IPS DF 6.9 (cell line): ENCODE data around the gene TCTN2.

Source experiments
- DNase-seq: peaks from one replicate; pipeline ENCODE4 v3.0.0-alpha.2; 2013; ENCODE audit warnings: low read depth, low spot score
- H3K27ac ChIP-seq: one replicate; pipeline ENCODE4 v1.5.1; 2013; ENCODE audit warnings: low read length, control low read depth
- H3K27me3 ChIP-seq: 2 replicates; pipeline ENCODE4 v1.6.1; 2013; ENCODE audit warnings: mild to moderate bottlenecking, low read length; ENCODE audit not compliant: control insufficient read depth, insufficient read depth
- H3K36me3 ChIP-seq: 2 replicates; pipeline ENCODE4 v1.6.1; 2013; ENCODE audit warnings: low read length; ENCODE audit not compliant: control insufficient read depth, insufficient read depth
- H3K4me1 ChIP-seq: 2 replicates; pipeline ENCODE4 v1.6.1; 2013; ENCODE audit warnings: low read length; ENCODE audit not compliant: control insufficient read depth, insufficient read depth
- H3K4me3 ChIP-seq: 2 replicates; pipeline ENCODE4 v1.5.1; 2013; ENCODE audit warnings: mild to moderate bottlenecking, low read length
- H3K9me3 ChIP-seq: 2 replicates; pipeline ENCODE4 v1.6.1; 2013; ENCODE audit warnings: low read length, inconsistent platforms; ENCODE audit not compliant: control insufficient read depth, insufficient read depth
- WGBS: extraction: QIAGEN DNeasy Blood & Tissue Kit; methylation state at CpG from one replicate; pipeline ENCODE4 v1.1.7; 2013; ENCODE audit warnings: mixed read lengths, missing lambda C conversion rate; ENCODE audit not compliant: insufficient read length, insufficient coverage; 5-methylcytosine and 5-hydroxymethylcytosine counted together

The TCTN2 gene

DNA sequence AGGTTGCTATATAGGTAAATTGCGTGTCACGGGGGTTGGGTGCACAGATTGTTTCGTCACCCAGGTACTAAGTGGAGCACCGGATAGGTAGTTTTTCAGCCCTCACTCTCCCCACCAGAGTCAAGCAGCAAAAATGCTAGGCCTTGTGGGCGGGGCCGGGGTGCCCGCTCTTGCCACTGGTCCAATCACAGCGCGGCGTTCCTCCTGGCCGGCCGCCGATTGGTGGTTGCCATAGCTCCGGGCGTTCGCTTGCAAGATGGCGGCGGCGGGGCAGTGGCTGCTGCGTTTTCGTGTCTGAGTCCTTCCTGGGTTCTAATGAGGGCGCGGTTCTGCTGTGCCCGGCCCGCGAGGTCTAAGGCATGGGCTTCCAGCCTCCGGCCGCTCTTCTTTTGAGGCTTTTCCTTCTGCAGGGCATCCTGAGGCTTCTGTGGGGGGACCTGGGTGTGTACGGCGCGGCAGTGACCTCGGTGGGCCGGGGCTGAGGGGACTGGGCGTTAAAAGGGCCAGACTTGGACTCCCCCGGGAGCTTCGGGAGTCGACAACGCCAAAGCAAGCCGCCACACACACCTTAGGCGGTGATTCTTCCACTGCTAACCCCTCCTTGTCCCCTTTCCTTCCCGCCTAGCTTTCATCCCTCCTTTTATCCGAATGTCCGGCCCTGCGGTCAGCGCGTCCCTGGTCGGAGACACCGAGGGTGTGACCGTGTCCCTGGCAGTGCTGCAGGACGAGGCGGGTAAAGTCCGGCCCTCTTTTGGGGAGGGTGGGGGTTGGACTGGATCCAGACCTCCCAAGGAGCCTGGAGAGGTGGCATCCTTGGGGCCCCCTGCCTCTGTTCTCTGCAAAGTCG is at the start of gene TCTN2:
Gene TCTN2, plus strand, starts transcription at position 232 of the 847 bp plus-strand sequence. Its CDS starts 128 bp downstream, at position 360.
- H3K36me3 ChIP-seq = no peaks in the 10 kb centered on the region
- H3K27ac ChIP-seq = no peak within 1 kb of the TSS
- WGBS = no CpG with 5 or more reads among the region's 53 CpGs
- peak; percentile 79 for DNase-seq
- H3K4me1 ChIP-seq = no peaks in the 10 kb centered on the region; the same call in 1 of the 2 replicates
- H3K27me3 ChIP-seq = no peaks in the 10 kb centered on the region
- peak within 1 kb of the TSS; percentile 81 for H3K4me3 ChIP-seq
- H3K9me3 ChIP-seq = no peaks in the 10 kb centered on the region

DNA sequence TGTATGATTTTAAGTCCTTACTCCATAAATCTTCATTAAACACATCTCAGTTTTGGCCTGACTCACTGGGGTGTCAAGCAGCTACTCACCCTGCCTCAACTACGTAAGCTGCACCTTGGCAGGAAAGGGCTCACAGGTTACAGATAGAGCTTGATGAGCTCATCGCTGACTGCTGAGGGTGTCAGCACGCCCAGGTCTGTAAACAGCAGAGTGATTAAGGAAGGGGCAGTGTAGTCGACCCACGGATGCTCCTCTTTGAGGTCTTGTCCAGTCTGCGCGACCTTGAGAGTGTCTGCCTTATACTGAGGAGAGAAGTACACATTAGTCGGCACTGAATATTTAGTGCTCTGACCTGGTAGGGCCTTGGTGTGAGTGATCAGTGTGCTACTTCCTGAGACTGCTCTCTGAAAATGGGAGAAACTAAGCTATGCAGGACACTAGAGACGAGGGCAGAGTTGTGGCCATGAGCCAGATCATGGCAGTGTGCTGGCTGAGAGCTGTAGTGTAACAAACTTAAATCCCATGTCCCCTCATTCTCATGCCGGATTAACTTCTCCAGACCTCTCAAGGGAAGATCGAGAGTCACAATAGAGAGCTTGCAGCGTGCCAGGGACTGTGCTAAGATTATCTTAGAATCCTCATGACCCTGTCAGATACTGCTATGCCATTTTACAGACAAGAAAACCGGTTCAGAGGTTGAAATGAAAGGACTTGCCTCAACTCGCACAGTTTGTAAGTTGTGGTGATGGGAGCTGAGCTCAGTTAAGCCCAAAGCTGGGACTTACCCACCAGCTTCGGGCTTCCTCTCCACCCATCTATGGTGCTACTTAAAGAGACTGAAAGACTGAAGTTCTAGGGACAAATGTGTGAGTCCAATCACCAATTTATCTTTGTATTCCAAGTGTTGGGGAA is 49.0 kb upstream of the TCTN2 start:
- H3K27me3 ChIP-seq = no peaks in the 10 kb centered on the region
- no peak for DNase-seq
- WGBS = no CpG with 5 or more reads among the region's 15 CpGs
- no peaks in the 10 kb centered on the region for H3K4me1 ChIP-seq
- H3K4me3 ChIP-seq = no peak overlapping the region
- H3K36me3 ChIP-seq = peaks cover 18% of the 10 kb centered on the region
- H3K9me3 ChIP-seq = no peaks in the 10 kb centered on the region
- H3K27ac ChIP-seq = no peak overlapping the region

DNA sequence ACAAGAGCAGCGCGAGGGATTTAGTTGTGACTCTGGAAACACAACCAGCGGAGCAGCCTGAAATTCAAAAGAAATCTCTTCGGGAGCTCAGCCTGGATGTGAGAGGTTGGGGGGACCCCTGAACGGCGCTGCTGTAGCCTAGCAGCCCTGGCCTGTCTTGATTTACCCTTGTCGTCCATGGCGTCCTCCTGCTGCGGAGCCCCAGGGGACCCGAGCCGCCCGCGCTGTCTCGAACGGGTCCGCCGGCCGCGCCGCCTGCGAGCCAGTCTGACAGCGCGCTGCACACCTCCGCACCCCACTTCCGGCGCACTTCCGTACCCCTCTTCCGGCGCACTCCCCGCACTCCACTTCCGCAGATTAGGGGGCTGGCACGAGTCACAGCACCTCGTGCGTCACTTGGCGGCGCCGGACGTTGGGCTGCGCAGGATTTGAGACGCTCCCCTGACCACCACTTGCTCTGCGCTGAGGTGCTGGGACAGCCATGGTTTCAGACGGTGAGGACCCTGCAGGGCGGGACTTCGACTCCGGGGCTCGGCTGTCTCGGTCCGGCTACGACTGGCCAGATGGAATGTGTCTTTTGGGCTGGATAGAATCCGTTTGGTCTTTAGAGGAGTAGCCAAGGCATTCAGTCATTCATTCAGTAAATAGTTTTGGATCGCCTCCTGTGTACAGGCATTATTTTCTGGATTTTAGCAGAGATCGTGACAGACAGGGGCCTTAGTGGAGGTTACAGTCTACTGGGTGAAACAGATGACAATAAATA is 37.4 kb upstream of the TCTN2 start, which contains the start of the genes EIF2B1 and GTF2H3:
Gene EIF2B1, minus strand, starts transcription at position 308 of the 763 bp plus-strand sequence. Its CDS starts 129 bp downstream, at position 179.
Gene GTF2H3, plus strand, starts transcription at position 451 of the 763 bp plus-strand sequence. Its CDS starts 31 bp downstream, at position 482.
- H3K4me3 ChIP-seq = peak within 1 kb of the TSS; percentile 79
- H3K4me1 ChIP-seq = no peaks in the 10 kb centered on the region
- no peak within 1 kb of the TSS for H3K27ac ChIP-seq
- no CpG with 5 or more reads among the region's 52 CpGs for WGBS
- H3K36me3 ChIP-seq = peaks cover 2% of the 10 kb centered on the region; the same call in 1 of the 2 replicates
- peak; percentile 99 for DNase-seq
- H3K27me3 ChIP-seq = no peaks in the 10 kb centered on the region
- H3K9me3 ChIP-seq = no peaks in the 10 kb centered on the region

DNA sequence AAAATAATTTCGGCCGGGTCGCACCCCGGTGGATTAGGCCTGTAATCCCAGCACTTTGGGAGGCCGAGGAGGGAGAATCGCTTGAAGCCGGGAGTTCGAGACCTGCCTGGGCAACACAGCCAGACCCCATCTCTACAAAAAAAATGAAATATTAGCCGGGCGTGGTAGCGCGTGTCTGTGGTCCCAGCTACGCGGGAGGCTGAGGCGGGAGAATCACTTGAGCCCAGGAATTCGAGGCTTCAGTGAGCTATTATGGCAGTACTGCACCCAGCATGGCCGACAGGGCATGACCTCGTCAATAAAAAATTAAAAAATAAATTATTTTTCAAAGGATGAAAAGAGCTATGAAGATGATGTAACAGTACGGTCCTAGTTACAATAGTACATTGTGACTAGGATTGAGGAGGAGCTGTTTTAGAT is 36.8 kb upstream of the TCTN2 start:
- Histone ChIP-seq H3K4me3 (peak overlapping the region; percentile 79; the same call in 1 of the 2 replicates), H3K4me1 (no peaks in the 10 kb centered on the region), H3K36me3 (peaks cover 2% of the 10 kb centered on the region; the same call in 1 of the 2 replicates), H3K9me3 (no peaks in the 10 kb centered on the region), H3K27me3 (no peaks in the 10 kb centered on the region), H3K27ac (no peak overlapping the region)
- no CpG with 5 or more reads among the region's 19 CpGs for WGBS
- no peak for DNase-seq

DNA sequence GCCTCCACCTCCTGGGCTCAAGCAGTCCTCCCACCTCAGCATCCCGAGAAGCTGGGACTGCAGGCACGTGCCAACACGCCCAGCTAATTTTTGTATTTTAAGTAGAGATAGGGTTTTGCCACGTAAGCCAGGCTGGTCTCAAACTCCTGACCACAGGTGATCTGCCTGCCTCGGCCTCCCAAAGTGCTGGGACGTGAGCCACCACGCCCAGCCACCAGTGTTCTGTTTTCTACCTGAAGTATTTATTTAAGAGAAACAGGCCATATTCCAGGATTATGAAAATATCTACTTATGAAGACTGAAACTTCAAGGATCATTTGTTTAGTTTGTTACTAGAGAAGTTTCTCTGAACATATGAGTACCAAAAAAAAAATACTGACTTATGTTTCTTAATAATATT is 27.0 kb upstream of the TCTN2 start:
- Histone ChIP-seq H3K36me3 (peaks cover 8% of the 10 kb centered on the region; the same call in 1 of the 2 replicates), H3K27ac (no peak overlapping the region), H3K9me3 (no peaks in the 10 kb centered on the region), H3K4me3 (no peak overlapping the region), H3K27me3 (no peaks in the 10 kb centered on the region), H3K4me1 (no peaks in the 10 kb centered on the region)
- DNase-seq = no peak
- WGBS = no CpG with 5 or more reads among the region's 7 CpGs

DNA sequence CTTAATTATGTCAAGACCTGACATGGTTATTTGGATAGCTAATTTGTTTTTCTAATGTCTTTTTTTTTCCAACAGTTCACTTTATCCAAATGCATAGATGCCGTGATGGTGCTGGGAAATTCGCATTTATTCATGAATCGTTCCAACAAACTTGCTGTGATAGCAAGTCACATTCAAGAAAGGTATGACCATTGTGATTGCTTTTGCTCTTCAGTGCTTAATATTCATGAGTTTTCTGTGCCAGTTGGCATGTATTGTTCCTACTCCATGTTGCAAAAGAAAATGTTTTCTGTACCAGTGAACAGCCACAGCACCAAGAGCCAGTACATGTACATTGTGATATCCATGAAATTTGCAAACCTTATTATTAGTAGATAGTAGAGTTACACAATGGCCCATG is 25.5 kb upstream of the TCTN2 start:
- H3K27me3 ChIP-seq = no peaks in the 10 kb centered on the region
- H3K9me3 ChIP-seq = no peaks in the 10 kb centered on the region
- no CpG with 5 or more reads among the region's 3 CpGs for WGBS
- no peak overlapping the region for H3K27ac ChIP-seq
- no peak overlapping the region for H3K4me3 ChIP-seq
- DNase-seq = no peak
- no peaks in the 10 kb centered on the region for H3K4me1 ChIP-seq
- H3K36me3 ChIP-seq = peaks cover 10% of the 10 kb centered on the region

DNA sequence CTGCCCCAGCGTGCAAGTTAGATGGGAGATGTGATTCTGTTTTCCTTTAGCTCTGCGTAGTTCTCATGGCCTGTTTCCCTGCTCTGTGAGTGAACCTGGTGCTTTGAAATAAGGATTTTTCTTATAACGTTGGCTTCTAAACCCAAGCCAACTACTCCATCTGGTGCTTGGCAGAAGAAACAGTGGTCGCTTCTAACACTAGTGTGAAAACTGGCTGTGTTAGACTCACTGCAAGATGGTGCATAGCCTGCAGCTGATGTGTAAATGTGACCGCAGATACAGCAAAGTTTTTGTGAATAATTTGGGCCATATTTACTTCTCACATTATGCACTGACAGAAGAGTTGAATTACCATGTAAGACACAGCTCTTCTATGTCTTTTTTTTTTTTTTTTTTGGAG is 25.0 kb upstream of the TCTN2 start:
- peaks cover 10% of the 10 kb centered on the region for H3K36me3 ChIP-seq
- H3K4me3 ChIP-seq = no peak overlapping the region
- no peaks in the 10 kb centered on the region for H3K4me1 ChIP-seq
- no peaks in the 10 kb centered on the region for H3K9me3 ChIP-seq
- no peaks in the 10 kb centered on the region for H3K27me3 ChIP-seq
- no peak overlapping the region for H3K27ac ChIP-seq
- DNase-seq = no peak
- no CpG with 5 or more reads among the region's 5 CpGs for WGBS

DNA sequence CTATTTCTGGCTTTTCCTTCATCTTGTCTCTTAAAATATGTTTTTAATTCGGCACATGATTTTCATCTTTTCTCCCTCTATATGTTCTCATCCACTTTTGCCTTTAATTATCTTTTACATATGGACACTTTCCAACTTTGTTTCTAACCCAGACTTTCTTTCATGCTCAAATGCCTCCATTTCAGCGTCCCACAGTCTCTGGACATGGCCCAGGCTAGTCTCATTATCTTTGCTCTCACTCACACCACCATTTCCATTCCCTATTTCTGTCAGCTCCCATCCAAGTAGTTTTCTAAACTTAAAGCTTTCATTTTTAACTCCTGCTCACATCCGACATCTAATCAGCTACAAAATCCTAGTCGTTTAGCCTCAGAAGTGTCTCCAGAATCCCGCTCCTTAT is 22.5 kb upstream of the TCTN2 start:
- WGBS = 100% methylated on average over 2 of the region's 5 CpGs
- no peak for DNase-seq
- no peaks in the 10 kb centered on the region for H3K9me3 ChIP-seq
- H3K4me1 ChIP-seq = no peaks in the 10 kb centered on the region
- H3K36me3 ChIP-seq = peaks cover 10% of the 10 kb centered on the region
- H3K27me3 ChIP-seq = no peaks in the 10 kb centered on the region
- H3K27ac ChIP-seq = no peak overlapping the region
- H3K4me3 ChIP-seq = no peak overlapping the region

DNA sequence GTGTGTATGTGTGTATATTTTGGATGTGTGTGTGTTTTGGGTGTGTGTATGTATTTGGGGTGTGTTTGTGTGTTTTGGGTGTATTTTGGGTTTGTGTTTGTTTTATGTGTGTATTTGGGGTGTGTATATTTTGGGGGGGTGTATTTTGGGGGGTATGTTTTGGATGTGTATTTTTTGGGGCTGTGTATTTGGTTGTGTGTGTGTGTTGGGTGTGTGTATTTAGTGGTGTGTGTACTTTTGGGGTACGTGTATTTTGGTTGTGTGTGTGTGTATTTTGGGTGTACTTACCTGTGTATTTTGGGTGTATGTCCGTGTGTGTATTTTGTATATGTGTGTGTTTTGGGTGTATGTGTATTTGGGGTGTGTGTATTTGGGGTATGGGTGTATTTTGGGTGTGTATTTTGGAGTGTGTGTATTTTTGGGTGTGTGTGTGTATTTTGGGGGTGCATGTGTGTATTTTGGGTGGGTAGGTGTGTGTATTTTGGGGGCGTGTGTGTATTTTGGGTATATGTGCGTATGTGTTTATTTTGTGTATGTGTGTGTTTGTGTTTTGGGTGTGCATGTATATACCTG is 16.7 kb upstream of the TCTN2 start:
- no peaks in the 10 kb centered on the region for H3K9me3 ChIP-seq
- H3K4me3 ChIP-seq = no peak overlapping the region
- WGBS = 100% methylated on average over 4 of the region's 4 CpGs
- DNase-seq = no peak
- H3K27ac ChIP-seq = no peak overlapping the region
- no peaks in the 10 kb centered on the region for H3K27me3 ChIP-seq
- no peaks in the 10 kb centered on the region for H3K4me1 ChIP-seq
- peaks cover 3% of the 10 kb centered on the region for H3K36me3 ChIP-seq
